ENCODE data around the gene PRPF6. TPM values are rescaled to one million over a fixed set of nuclear protein-coding genes. Genes with fewer than 3 reads are reported as not detected.

Gene PRPF6
- total RNA-seq, 2 experiments from 2014 or later = 50.6 to 51.3 TPM

DNA sequence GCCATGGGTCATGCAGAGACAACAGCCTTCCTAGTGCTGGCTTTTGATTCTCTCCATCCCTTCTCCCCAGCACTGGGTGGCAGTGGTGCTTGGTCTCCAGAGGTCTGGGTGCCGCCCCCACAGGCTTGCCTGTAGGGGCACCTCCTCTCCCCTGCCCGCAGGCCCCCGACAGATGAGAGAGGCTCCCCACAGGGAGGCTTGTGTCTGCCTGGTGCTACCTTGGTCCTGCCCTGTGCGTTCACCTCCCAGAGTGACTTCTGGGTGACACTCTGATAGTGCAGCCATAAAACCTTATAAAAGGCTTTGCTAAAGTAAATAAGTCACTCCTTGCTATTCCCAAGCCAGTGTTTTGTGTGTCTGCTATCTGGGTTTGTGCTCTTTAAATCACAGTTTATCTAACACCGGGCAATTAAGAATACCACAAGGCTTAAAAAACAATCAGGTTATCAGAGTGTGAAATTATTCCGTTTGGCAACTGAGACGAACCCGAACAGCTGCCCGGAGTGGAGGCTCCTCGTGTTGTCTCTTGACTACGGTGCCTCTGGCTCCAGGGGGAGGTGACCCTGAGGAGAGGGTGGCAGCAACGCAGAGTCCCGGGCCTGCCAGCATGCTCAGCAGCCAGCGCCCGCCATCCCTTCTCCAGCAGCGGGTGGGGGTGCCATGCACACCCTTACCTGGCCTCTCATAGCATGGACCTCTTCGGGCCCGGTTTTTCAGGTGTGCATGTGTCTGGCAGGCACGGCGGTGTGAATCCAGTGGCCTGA, 49.6 kb downstream of the PRPF6 start:
- intact Hi-C loops (cut with DNase I, micrococcal nuclease) = loop anchor here in 1 of 2 experiments (10.0 kb wide), 1 partner anchor 46 kb away; the partner anchor contains the start of gene PRPF6
- no peak overlapping the region for H3K27ac Mint-ChIP-seq

GRCh38 chr20:64031822-64032314, 50.9 kb downstream of the PRPF6 start:
- ATAC-seq (ENCODE audit: poor library complexity) = no peak
- peaks cover 6% of the 10 kb centered on the region for H3K4me1 Mint-ChIP-seq (ENCODE audit: low read depth)
- Histone ChIP-seq H3K9me3 (ENCODE audit: control insufficient read depth in 1 of 2, insufficient read depth in 1 of 2, low read length in 2 of 2) (no peaks in the 10 kb centered on the region), H3K4me1 (ENCODE audit: insufficient read depth, low read length) (peaks cover 33% of the 10 kb centered on the region), H3K4me3 (ENCODE audit: low read length) (no peak overlapping the region), H3K27ac (ENCODE audit: low read depth in 1 of 2, low read length in 2 of 2) (no peak overlapping the region), H3K36me3 (ENCODE audit: insufficient read depth, low read length) (peaks cover 64% of the 10 kb centered on the region), H3K27me3 (ENCODE audit: control insufficient read depth in 1 of 2, insufficient read depth in 2 of 2, low read length in 2 of 2) (no peaks in the 10 kb centered on the region)
- CTCF ChIA-PET = no interaction called here
- no peaks in the 10 kb centered on the region for H3K27me3 Mint-ChIP-seq
- H3K36me3 Mint-ChIP-seq (ENCODE audit: low read depth) = peaks cover 66% of the 10 kb centered on the region
- POLR2A ChIA-PET = no interaction called here
- intact Hi-C loops (cut with DNase I, micrococcal nuclease) = loop anchor here in 1 of 2 experiments (10.0 kb wide), 1 partner anchor 47 kb away; the partner anchor contains the start of gene PRPF6
- H3K9me3 Mint-ChIP-seq = no peaks in the 10 kb centered on the region
- H3K27ac Mint-ChIP-seq = no peak overlapping the region
- no peak for DNase-seq
- TF ChIP-seq, protein P1, sequence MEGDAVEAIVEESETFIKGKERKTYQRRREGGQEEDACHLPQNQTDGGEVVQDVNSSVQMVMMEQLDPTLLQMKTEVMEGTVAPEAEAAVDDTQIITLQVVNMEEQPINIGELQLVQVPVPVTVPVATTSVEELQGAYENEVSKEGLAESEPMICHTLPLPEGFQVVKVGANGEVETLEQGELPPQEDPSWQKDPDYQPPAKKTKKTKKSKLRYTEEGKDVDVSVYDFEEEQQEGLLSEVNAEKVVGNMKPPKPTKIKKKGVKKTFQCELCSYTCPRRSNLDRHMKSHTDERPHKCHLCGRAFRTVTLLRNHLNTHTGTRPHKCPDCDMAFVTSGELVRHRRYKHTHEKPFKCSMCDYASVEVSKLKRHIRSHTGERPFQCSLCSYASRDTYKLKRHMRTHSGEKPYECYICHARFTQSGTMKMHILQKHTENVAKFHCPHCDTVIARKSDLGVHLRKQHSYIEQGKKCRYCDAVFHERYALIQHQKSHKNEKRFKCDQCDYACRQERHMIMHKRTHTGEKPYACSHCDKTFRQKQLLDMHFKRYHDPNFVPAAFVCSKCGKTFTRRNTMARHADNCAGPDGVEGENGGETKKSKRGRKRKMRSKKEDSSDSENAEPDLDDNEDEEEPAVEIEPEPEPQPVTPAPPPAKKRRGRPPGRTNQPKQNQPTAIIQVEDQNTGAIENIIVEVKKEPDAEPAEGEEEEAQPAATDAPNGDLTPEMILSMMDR (IDR thresholded peaks at IDR 0.05) = no peak
- no peak overlapping the region for H3K4me3 Mint-ChIP-seq

More for the DNA sequence above, 49.6 kb downstream of the PRPF6 start:
- Mint-ChIP-seq H3K27me3 (no peaks in the 10 kb centered on the region), H3K4me3 (no peak overlapping the region), H3K4me1 (ENCODE audit: low read depth) (peaks cover 6% of the 10 kb centered on the region), H3K36me3 (ENCODE audit: low read depth) (peaks cover 79% of the 10 kb centered on the region), H3K9me3 (no peaks in the 10 kb centered on the region)
- Histone ChIP-seq H3K27me3 (ENCODE audit: control insufficient read depth in 1 of 2, insufficient read depth in 2 of 2, low read length in 2 of 2) (no peaks in the 10 kb centered on the region), H3K4me3 (ENCODE audit: low read length) (no peak overlapping the region), H3K27ac (ENCODE audit: low read depth in 1 of 2, low read length in 2 of 2) (no peak overlapping the region), H3K9me3 (ENCODE audit: control insufficient read depth in 1 of 2, insufficient read depth in 1 of 2, low read length in 2 of 2) (no peaks in the 10 kb centered on the region), H3K4me1 (ENCODE audit: insufficient read depth, low read length) (peaks cover 20% of the 10 kb centered on the region), H3K36me3 (ENCODE audit: insufficient read depth, low read length) (peaks cover 77% of the 10 kb centered on the region)
- TF ChIP-seq, protein P1 (IDR thresholded peaks at IDR 0.05) = no peak
- DNase-seq (no peak), ATAC-seq (ENCODE audit: poor library complexity) (no peak)
- POLR2A ChIA-PET = no interaction called here
- CTCF ChIA-PET = no interaction called here

DNA sequence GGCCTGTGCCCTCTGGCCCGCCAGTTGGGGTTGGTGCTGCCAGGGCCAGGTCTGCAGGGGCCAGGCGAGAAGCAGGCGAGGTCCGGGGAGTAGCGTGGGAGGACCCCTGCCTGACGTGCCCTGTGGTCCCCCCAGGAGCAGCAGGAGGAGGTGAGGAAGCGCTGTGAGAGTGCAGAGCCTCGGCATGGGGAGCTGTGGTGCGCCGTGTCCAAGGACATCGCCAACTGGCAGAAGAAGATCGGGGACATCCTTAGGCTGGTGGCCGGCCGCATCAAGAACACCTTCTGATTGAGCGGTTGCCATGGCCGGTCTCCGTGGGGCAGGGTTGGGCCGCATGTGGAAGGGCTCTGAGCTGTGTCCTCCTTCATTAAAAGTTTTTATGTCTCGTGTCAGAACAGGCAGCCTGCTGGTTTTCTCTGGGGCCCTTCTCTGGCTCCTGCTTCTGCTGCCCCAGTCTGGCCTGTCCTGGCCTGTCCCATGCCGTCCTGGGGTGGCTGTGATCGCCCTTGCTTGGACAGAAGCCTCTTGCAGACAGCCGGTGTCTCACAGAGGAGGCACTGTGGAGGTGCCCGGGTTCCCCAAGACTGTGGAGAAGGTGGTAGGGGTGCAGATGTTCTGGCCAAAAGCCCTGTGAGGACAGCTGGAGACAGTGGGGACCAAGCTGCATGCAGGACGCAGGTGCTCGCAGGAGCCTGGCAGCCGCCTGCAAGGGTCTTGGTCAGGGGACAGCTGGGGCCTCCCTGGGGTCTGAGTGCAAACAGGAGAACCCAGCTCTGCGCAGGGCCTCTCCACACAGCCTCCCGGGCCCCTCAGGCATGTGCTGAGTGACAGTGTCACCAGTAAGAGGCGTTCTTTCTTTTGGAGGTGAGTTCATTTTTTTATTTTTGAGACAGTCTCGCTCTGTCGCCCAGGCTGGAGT, 52.0 kb downstream of the PRPF6 start:
- DNase-seq = no peak
- no peaks in the 10 kb centered on the region for H3K9me3 Mint-ChIP-seq
- Histone ChIP-seq H3K36me3 (ENCODE audit: insufficient read depth, low read length) (peaks cover 53% of the 10 kb centered on the region), H3K27ac (ENCODE audit: low read depth in 1 of 2, low read length in 2 of 2) (no peak overlapping the region), H3K4me3 (ENCODE audit: low read length) (no peak overlapping the region), H3K4me1 (ENCODE audit: insufficient read depth, low read length) (peaks cover 44% of the 10 kb centered on the region), H3K9me3 (ENCODE audit: control insufficient read depth in 1 of 2, insufficient read depth in 1 of 2, low read length in 2 of 2) (no peaks in the 10 kb centered on the region), H3K27me3 (ENCODE audit: control insufficient read depth in 1 of 2, insufficient read depth in 2 of 2, low read length in 2 of 2) (peaks cover 0 to 4% of the 10 kb centered on the region in 2 experiments)
- no peak overlapping the region for H3K27ac Mint-ChIP-seq
- no peak for ATAC-seq (ENCODE audit: poor library complexity)
- TF ChIP-seq, protein P1 (IDR thresholded peaks at IDR 0.05) = no peak
- POLR2A ChIA-PET = no interaction called here
- H3K4me3 Mint-ChIP-seq = peak overlapping the region; percentile 20
- H3K36me3 Mint-ChIP-seq (ENCODE audit: low read depth) = peaks cover 55% of the 10 kb centered on the region
- peaks cover 13% of the 10 kb centered on the region for H3K4me1 Mint-ChIP-seq (ENCODE audit: low read depth)
- H3K27me3 Mint-ChIP-seq = no peaks in the 10 kb centered on the region
- CTCF ChIA-PET = no interaction called here
- intact Hi-C loops (cut with DNase I, micrococcal nuclease) = loop anchor here in 1 of 2 experiments (10.0 kb wide), 1 partner anchor 48 kb away; the partner anchor contains the start of gene PRPF6
